Fibroblast of pulmonary artery (primary cell): Measurements from ENCODE around the gene NYNRIN.

Source experiments
- DNase-seq: peaks from one replicate; pipeline ENCODE4 v3.0.0-alpha.2; 2010; ENCODE audit warnings: low read depth
- H3K4me3 ChIP-seq: replicated peaks from 2 replicates; pipeline ENCODE4 v1.5.1; 2011; ENCODE audit warnings: low read depth, mild to moderate bottlenecking, control low read depth, low read length, moderate library complexity
- CTCF ChIP-seq: IDR thresholded peaks from 2 replicates; pipeline ENCODE4 v1.5.1; 2011; ENCODE audit warnings: mild to moderate bottlenecking, control low read depth, low read length, inconsistent platforms; ENCODE audit errors: missing control alignments

Gene NYNRIN

GRCh38 chr14:24439257-24439656 lies 40.5 kb downstream of the NYNRIN start:
- no peak overlapping the region for H3K4me3 ChIP-seq
- DNase-seq: no peak
- TF ChIP-seq CTCF: no peak

- H3K4me3 ChIP-seq: no peak overlapping the region
- TF ChIP-seq CTCF: no peak
- no peak for DNase-seq
Measured at GRCh38 chr14:24439830-24440605, 41.2 kb downstream of the NYNRIN start.

- no peak for TF ChIP-seq CTCF
- DNase-seq: no peak
- no peak overlapping the region for H3K4me3 ChIP-seq
Measured at GRCh38 chr14:24440606-24441399, 42.0 kb downstream of the NYNRIN start.

GRCh38 chr14:24441485-24441884 lies 42.7 kb downstream of the NYNRIN start:
- no peak for DNase-seq
- TF ChIP-seq CTCF: no peak
- H3K4me3 ChIP-seq: peak overlapping the region; percentile 96

GRCh38 chr14:24441904-24442239 lies 43.1 kb downstream of the NYNRIN start:
- no peak for TF ChIP-seq CTCF
- H3K4me3 ChIP-seq: peak overlapping the region; percentile 96
- no peak for DNase-seq

- peak within 1 kb of the TSS; percentile 96 for H3K4me3 ChIP-seq
- TF ChIP-seq CTCF: no peak
- peak; percentile 100 for DNase-seq
Measured at GRCh38 chr14:24442240-24443052, 43.6 kb downstream of the NYNRIN start, which contains the start of gene SDR39U1. Gene SDR39U1 (minus strand): TSS chr14:24442776. CDS start chr14:24442769, 7 bp downstream.
